C4-2B (cell line): ENCODE data around the gene ACAD8.

Experiments used
- ZFX ChIP-seq: fragments of 450-650 bp; IDR thresholded peaks from 2 replicates; pipeline ENCODE4 v1.6.1; 2017
- TF ChIP-seq, protein P1 (sequence below): fragments of 450-650 bp; conservative IDR thresholded peaks from 2 replicates; pipeline ENCODE4 v1.5.1; 2017; ENCODE audit warnings: mild to moderate bottlenecking

DNA sequence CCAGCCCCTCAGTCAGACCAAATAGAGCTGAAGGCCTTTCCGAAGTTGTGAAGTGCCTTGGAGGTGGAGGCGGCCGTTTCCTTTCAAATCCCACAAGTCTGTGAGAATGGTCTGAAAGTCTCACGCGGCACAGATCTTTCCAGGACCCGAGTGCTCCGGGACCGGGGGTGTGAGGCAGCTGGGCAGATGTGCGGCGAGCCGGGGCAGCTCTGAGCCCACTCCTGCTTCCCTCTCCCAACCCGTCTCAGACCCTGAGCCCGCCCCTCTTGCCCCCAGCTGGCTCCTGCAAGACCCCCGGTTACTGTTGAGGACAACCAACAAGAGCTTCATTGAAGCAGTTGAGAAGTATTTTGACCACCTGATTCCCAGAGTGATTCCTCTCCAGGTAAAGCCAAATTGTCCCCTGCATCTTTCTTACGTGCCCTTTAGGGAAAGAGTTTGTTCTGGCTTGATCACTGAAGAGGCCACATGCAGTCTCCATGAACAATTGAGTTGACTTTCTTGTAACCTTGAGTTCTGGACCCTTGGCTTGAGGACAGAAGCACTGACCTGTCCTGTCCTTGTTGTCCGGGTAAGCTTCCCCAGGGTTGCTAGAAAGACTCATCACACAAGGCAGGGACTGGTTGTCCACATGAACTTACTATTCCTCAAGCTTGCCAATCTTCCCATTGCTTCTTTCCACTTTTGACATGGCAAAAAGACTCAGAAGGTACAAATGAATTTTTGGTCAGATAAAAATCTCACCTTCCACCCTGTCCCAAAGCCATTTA is 30.3 kb downstream of the ACAD8 start:
- TF ChIP-seq, protein P1, sequence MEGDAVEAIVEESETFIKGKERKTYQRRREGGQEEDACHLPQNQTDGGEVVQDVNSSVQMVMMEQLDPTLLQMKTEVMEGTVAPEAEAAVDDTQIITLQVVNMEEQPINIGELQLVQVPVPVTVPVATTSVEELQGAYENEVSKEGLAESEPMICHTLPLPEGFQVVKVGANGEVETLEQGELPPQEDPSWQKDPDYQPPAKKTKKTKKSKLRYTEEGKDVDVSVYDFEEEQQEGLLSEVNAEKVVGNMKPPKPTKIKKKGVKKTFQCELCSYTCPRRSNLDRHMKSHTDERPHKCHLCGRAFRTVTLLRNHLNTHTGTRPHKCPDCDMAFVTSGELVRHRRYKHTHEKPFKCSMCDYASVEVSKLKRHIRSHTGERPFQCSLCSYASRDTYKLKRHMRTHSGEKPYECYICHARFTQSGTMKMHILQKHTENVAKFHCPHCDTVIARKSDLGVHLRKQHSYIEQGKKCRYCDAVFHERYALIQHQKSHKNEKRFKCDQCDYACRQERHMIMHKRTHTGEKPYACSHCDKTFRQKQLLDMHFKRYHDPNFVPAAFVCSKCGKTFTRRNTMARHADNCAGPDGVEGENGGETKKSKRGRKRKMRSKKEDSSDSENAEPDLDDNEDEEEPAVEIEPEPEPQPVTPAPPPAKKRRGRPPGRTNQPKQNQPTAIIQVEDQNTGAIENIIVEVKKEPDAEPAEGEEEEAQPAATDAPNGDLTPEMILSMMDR, result no peak
- no peak for TF ChIP-seq ZFX
